ENCODE measurements around the gene SLC13A1.

DNA sequence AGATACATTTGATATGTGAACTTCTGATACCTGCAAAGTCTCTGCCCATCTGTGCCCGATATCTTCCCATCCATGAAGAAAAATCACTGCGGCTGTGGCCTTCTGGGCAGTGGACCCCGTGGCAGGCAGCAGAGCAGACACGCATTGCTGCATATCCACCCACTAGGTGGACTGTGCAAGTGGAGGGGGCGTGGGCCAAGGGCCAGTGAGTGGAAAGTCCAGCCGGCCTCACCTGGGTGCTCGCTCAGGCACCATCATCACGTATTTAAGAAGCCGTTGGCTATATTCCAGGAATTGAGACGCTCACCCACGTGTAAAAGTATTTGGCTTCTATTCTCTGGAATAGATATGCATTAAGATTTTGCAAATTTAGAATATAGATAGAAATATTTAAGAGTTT, 30.8 kb upstream of the SLC13A1 start:
- TF ChIP-seq, protein P1, sequence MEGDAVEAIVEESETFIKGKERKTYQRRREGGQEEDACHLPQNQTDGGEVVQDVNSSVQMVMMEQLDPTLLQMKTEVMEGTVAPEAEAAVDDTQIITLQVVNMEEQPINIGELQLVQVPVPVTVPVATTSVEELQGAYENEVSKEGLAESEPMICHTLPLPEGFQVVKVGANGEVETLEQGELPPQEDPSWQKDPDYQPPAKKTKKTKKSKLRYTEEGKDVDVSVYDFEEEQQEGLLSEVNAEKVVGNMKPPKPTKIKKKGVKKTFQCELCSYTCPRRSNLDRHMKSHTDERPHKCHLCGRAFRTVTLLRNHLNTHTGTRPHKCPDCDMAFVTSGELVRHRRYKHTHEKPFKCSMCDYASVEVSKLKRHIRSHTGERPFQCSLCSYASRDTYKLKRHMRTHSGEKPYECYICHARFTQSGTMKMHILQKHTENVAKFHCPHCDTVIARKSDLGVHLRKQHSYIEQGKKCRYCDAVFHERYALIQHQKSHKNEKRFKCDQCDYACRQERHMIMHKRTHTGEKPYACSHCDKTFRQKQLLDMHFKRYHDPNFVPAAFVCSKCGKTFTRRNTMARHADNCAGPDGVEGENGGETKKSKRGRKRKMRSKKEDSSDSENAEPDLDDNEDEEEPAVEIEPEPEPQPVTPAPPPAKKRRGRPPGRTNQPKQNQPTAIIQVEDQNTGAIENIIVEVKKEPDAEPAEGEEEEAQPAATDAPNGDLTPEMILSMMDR (IDR thresholded peaks at IDR 0.05; ENCODE audit: low read depth, low read length, poor library complexity, severe bottlenecking), result no peak
- TF ChIP-seq EZH2phosphoT487 (IDR thresholded peaks at IDR 0.05; ENCODE audit: borderline replicate concordance, low read length), result no peak

Data from DOHH2 (cell line).